Muscle layer of duodenum (tissue), 2 donors: ENCODE data around the gene PDE5A.
A peak's percentile ranks its signal among the peaks of the same experiment; 100 is the strongest.

Experiments
- H3K27ac ChIP-seq: one replicate; pipeline ENCODE4 v1.7.0; 2013; ENCODE audit warnings: mild to moderate bottlenecking, low read length
- H3K27me3 ChIP-seq: one replicate; pipeline ENCODE4 v1.7.0; 2013; ENCODE audit warnings: low read depth, mild to moderate bottlenecking, control low read depth, low read length
- H3K36me3 ChIP-seq, 2 donors: one replicate each; pipeline ENCODE4 v1.7.0; 2013; ENCODE audit warnings: low read length in 2 of 2, control low read depth in 1 of 2, mild to moderate bottlenecking in 1 of 2; ENCODE audit not compliant: insufficient read depth in 2 of 2, control insufficient read depth in 1 of 2
- H3K4me1 ChIP-seq, 2 donors: one replicate each; pipeline ENCODE4 v1.7.0; 2013; ENCODE audit warnings: low read length in 2 of 2, mild to moderate bottlenecking in 2 of 2, control low read depth in 1 of 2, moderate library complexity in 1 of 2; ENCODE audit not compliant: insufficient read depth in 2 of 2, control insufficient read depth in 1 of 2
- H3K4me3 ChIP-seq, 2 donors: one replicate each; pipeline ENCODE4 v1.7.0; 2013; ENCODE audit warnings: low read length in 2 of 2, low read depth in 1 of 2, mild to moderate bottlenecking in 1 of 2
- H3K9me3 ChIP-seq, 2 donors: one replicate each; pipeline ENCODE4 v1.7.0; 2013; ENCODE audit warnings: low read length in 2 of 2, control low read depth in 1 of 2, mild to moderate bottlenecking in 1 of 2; ENCODE audit not compliant: control insufficient read depth in 1 of 2
- donor health status: healthy.

Gene PDE5A

GRCh38 chr4:119628281-119629141 lies at the start of gene PDE5A:
Gene PDE5A, minus strand, starts transcription at chr4:119628804. Its CDS starts 133 bp downstream, at chr4:119628671.
- Histone ChIP-seq H3K9me3 (no peaks in the 10 kb centered on the region), H3K36me3 (no peaks in the 10 kb centered on the region), H3K27ac (peak within 1 kb of the TSS; percentile 88), H3K4me1 (peaks cover 3 to 13% of the 10 kb centered on the region in 2 donors), H3K4me3 (peak within 1 kb of the TSS; percentile 91 to 98), H3K27me3 (no peaks in the 10 kb centered on the region)

DNA sequence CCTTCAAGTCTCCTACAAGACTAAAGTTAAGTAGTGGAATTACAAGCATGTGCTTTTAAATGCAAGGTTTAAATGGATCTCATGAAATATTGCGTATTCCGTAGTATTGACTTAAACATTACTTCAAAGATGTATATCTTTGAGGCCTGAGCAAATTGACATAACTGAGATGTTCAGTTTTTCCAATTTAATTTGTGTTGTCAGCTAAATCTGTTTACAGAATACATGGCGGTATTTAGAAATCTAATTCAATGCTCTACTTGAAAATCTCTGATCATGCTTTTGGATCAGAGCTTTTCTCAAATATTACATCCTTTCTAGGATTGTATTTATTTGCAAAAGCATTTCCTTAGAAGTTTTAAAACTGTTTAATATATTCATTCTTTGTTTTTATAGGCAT lies 47.5 kb upstream of the PDE5A start:
- Histone ChIP-seq H3K4me1 (peaks cover 0 to 12% of the 10 kb centered on the region in 2 donors), H3K27me3 (no peaks in the 10 kb centered on the region), H3K36me3 (no peaks in the 10 kb centered on the region), H3K4me3 (no peak overlapping the region), H3K27ac (no peak overlapping the region), H3K9me3 (no peaks in the 10 kb centered on the region)

DNA sequence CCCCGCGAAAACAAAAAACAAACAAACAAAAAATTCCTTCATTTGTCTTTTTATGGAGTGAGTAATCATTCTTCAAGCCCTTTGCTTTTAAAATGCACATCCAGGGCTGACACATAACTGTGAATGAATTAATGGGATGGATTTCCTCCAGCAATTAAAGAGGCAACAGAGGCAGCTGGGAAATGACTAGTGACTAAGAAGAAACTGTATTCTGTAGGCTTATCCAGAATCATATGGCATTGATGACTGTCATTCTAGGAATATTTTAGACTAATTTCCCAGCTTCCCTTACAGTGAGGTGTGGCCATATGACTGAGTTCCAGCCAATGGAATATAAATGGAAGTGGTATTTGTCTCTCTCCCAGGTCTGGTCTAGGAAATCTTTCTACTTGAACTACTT lies 46.8 kb upstream of the PDE5A start:
- Histone ChIP-seq H3K27me3 (no peaks in the 10 kb centered on the region), H3K4me1 (peaks cover 0 to 12% of the 10 kb centered on the region in 2 donors), H3K27ac (no peak overlapping the region), H3K4me3 (no peak overlapping the region), H3K36me3 (no peaks in the 10 kb centered on the region), H3K9me3 (no peaks in the 10 kb centered on the region)

DNA sequence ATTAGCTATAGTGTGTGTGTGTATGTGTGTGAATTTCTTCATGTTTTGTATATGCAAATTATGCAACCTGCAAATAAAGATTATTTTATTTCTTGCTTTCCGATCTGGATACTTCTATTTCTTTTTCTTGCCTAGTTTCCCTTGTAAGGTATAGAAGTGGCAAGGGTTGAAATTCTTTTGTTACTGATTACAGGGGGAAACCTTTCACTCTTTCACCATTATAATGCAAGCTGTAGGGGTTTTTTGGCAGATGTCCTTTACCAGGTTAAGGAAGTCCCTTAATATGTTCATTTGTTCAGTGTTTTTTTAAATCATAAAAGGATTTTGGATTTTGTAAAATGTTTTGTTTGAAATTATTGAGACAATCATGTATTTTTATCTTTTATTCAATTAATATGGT lies 44.3 kb upstream of the PDE5A start:
- H3K27me3 ChIP-seq = no peaks in the 10 kb centered on the region
- H3K36me3 ChIP-seq = no peaks in the 10 kb centered on the region
- no peaks in the 10 kb centered on the region for H3K9me3 ChIP-seq
- H3K27ac ChIP-seq = no peak overlapping the region
- peaks cover 0 to 8% of the 10 kb centered on the region in 2 donors for H3K4me1 ChIP-seq
- H3K4me3 ChIP-seq = no peak overlapping the region

GRCh38 chr4:119672086-119672485 lies 43.5 kb upstream of the PDE5A start:
- no peaks in the 10 kb centered on the region for H3K27me3 ChIP-seq
- no peak overlapping the region for H3K27ac ChIP-seq
- H3K4me1 ChIP-seq = peaks cover 0 to 8% of the 10 kb centered on the region in 2 donors
- no peak overlapping the region for H3K4me3 ChIP-seq
- H3K9me3 ChIP-seq = no peaks in the 10 kb centered on the region
- no peaks in the 10 kb centered on the region for H3K36me3 ChIP-seq

- H3K36me3 ChIP-seq = no peaks in the 10 kb centered on the region
- H3K4me3 ChIP-seq = no peak overlapping the region
- H3K27ac ChIP-seq = no peak overlapping the region
- H3K4me1 ChIP-seq = peaks cover 4 to 11% of the 10 kb centered on the region in 2 donors
- no peaks in the 10 kb centered on the region for H3K27me3 ChIP-seq
- H3K9me3 ChIP-seq = no peaks in the 10 kb centered on the region
Measured at GRCh38 chr4:119671205-119671604, 42.6 kb upstream of the PDE5A start.

- H3K4me1 ChIP-seq = peaks cover 4 to 25% of the 10 kb centered on the region in 2 donors
- H3K36me3 ChIP-seq = no peaks in the 10 kb centered on the region
Measured at GRCh38 chr4:119667802-119668201, 39.2 kb upstream of the PDE5A start.

DNA sequence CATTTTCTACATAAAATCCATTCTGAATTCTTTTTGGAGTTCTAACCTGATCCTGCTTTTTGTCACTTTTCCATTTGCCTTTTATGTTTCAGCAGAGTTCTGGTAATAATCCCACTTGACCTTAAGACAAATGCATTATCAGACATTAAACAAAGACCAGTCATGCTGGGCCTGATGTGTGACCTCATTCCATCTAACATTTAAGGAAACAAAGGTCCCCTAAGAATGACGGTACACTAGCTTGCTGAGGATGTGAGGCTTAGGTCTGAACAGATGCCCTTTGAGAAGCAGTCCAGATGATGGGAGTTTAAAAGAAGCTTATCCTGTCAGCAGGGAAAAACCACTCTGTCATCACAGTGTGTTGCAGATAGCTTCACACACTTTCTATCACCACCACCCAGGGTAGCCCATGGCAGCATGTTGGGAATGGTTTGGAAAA lies 38.1 kb upstream of the PDE5A start:
- no peak overlapping the region for H3K27ac ChIP-seq
- H3K36me3 ChIP-seq = no peaks in the 10 kb centered on the region
- H3K27me3 ChIP-seq = no peaks in the 10 kb centered on the region
- no peak overlapping the region for H3K4me3 ChIP-seq
- H3K9me3 ChIP-seq = no peaks in the 10 kb centered on the region
- peaks cover 4 to 19% of the 10 kb centered on the region in 2 donors for H3K4me1 ChIP-seq

More at GRCh38 chr4:119667802-119668201, 39.2 kb upstream of the PDE5A start:
- no peaks in the 10 kb centered on the region for H3K9me3 ChIP-seq
- no peaks in the 10 kb centered on the region for H3K27me3 ChIP-seq
- H3K4me3 ChIP-seq = no peak overlapping the region
- H3K27ac ChIP-seq = no peak overlapping the region

DNA sequence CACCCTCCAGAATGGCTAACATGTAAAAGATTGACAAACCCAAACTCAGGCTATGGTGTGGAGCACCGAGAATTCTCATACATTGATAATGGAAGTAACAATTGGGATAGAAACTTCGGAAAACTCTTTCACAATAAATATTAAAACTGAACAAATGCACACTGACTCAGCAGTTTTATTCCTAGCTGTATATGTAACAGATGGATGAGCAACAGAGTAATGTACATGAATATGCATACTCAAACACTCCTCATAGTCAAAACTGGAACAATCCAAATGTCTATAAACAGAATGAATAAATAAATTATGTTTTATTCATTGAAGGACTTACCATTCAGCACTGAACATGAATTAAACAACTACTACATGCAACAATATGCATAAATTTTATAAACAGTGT lies 37.1 kb upstream of the PDE5A start:
- H3K27me3 ChIP-seq = no peaks in the 10 kb centered on the region
- H3K27ac ChIP-seq = no peak overlapping the region
- no peak overlapping the region for H3K4me3 ChIP-seq
- H3K36me3 ChIP-seq = no peaks in the 10 kb centered on the region
- H3K4me1 ChIP-seq = peaks cover 4 to 16% of the 10 kb centered on the region in 2 donors
- no peaks in the 10 kb centered on the region for H3K9me3 ChIP-seq

DNA sequence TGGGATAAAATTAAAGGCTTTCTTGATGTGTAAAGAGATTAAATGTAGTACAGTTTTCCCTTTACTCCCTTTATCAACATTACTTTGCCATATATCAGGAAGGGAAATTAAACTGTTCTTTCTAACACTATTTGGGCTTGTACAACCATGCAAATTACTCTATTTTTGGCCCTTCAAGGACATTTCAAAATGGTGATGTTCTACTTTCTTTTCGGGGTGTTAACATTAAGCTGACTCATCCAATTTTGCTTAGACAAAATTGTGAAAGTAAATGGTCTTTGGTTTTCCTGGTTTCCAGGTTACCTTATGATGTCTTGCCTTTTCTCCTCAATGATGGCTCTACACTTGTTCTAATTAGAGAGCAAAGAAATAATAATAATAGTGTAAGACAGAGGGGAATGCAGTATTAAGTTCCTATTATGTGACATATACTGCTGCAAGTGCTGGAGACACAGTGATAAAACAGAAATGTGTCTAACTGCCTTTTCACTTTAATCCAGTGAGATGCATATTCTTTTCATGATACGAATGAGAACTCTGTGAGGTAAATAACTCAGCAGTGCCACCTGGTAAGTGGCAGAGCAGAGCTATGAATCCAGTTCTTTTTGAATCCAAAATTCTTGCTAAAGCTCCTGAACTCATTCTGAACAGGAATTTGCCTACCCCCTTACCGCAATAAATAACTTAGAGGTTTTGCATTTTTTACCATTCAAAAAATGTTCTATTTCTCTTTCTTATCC lies 35.7 kb upstream of the PDE5A start:
- H3K27ac ChIP-seq = no peak overlapping the region
- H3K4me1 ChIP-seq = peaks cover 4 to 16% of the 10 kb centered on the region in 2 donors
- no peaks in the 10 kb centered on the region for H3K27me3 ChIP-seq
- no peaks in the 10 kb centered on the region for H3K36me3 ChIP-seq
- H3K9me3 ChIP-seq = no peaks in the 10 kb centered on the region
- H3K4me3 ChIP-seq = peak overlapping the region; percentile 22 to 45

DNA sequence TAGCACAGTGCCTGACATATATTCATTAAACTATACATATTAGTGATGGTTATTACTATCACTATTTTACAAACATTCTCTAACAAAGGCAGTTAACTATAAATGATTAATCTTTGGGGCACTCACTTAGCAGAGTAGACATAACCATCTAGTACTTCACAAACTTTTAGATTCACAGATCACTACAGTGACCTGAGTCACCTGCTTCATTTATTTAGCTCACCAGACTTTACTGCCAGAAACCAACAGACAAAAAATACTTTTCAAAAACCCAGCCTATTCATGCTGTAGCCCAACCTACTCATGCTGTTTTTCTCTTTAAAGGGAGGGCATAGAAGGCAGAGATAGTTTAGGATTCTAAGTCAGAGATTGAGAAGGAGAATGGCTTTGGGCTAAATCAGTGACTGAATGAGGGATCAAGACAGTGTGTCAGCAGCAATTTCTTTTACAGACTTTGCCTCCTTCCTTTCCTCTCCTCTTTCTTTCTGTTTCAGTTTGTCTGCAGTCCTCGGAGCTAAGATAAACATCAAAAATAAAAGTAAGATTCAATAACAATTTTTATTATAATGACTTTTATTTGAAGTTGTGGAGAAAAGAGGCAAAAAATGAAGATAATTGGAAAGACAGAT lies 34.7 kb upstream of the PDE5A start:
- Histone ChIP-seq H3K27ac (no peak overlapping the region), H3K36me3 (no peaks in the 10 kb centered on the region), H3K4me3 (peak overlapping the region; percentile 22 to 45), H3K27me3 (no peaks in the 10 kb centered on the region), H3K9me3 (no peaks in the 10 kb centered on the region), H3K4me1 (peaks cover 4 to 16% of the 10 kb centered on the region in 2 donors)
